Measurements from ENCODE around the gene USP2. TPM values are rescaled to one million over a fixed set of nuclear protein-coding genes. Genes with fewer than 3 reads are reported as not detected.

The USP2 gene
- total and polyA plus RNA-seq, 3 experiments from 2014 or later: 0.15 to 0.51 TPM; not detected in 1

GRCh38 chr11:119335655-119336543, 45.6 kb downstream of the USP2 start:
- H3K27me3 Mint-ChIP-seq: peaks cover 16% of the 10 kb centered on the region in 2 donors
- peaks cover 30 to 55% (median 48%) of the 10 kb centered on the region in 3 donors for H3K4me1 Mint-ChIP-seq
- no peaks in the 10 kb centered on the region for H3K36me3 ChIP-seq (ENCODE audit: insufficient read depth, low read length)
- no peaks in the 10 kb centered on the region for H3K9me3 Mint-ChIP-seq
- H3K27ac ChIP-seq (ENCODE audit: low read depth, low read length): no peak overlapping the region
- H3K4me3 Mint-ChIP-seq: peak overlapping the region; percentile 90 to 100 (median 98)
- H3K27me3 ChIP-seq (ENCODE audit: insufficient read depth, low read length, poor library complexity, severe bottlenecking): peaks cover 22% of the 10 kb centered on the region
- peak overlapping the region in 6 of 8 donors; percentile 16 to 99 (median 88) for H3K27ac Mint-ChIP-seq
- no peak for DNase-seq
- CTCF ChIA-PET: interaction anchor here (1.7 to 2.4 kb wide), 3 partner anchors 10 to 14 kb away, joined by 6 to 10 read pairs (median 6); no protein-coding TSS in a partner anchor
- peaks cover 0 to 20% (median 4%) of the 10 kb centered on the region in 3 donors for H3K36me3 Mint-ChIP-seq
- H3K4me1 ChIP-seq (ENCODE audit: insufficient read depth, low read length): peaks cover 14% of the 10 kb centered on the region
- no peak overlapping the region for H3K4me3 ChIP-seq (ENCODE audit: low read length)
- no peaks in the 10 kb centered on the region for H3K9me3 ChIP-seq (ENCODE audit: low read length)
- POLR2A ChIA-PET: interaction anchor here (0.9 kb wide), 1 partner anchor 14 kb away, joined by 3 read pairs; no protein-coding TSS in a partner anchor

GRCh38 chr11:119335091-119335654, 46.3 kb downstream of the USP2 start:
- Histone ChIP-seq H3K27me3 (ENCODE audit: insufficient read depth, low read length, poor library complexity, severe bottlenecking) (peaks cover 15% of the 10 kb centered on the region), H3K4me3 (ENCODE audit: low read length) (peak overlapping the region; percentile 88), H3K4me1 (ENCODE audit: insufficient read depth, low read length) (peaks cover 14% of the 10 kb centered on the region), H3K36me3 (ENCODE audit: insufficient read depth, low read length) (no peaks in the 10 kb centered on the region), H3K27ac (ENCODE audit: low read depth, low read length) (peak overlapping the region; percentile 79), H3K9me3 (ENCODE audit: low read length) (no peaks in the 10 kb centered on the region)
- peaks cover 28 to 53% (median 46%) of the 10 kb centered on the region in 3 donors for H3K4me1 Mint-ChIP-seq
- ChIA-PET POLR2A (interaction anchor here (0.9 kb wide), 1 partner anchor 14 kb away, joined by 3 read pairs; no protein-coding TSS in a partner anchor), CTCF (interaction anchor here (1.7 to 2.4 kb wide), 3 partner anchors 10 to 13 kb away, joined by 6 to 10 read pairs (median 6); no protein-coding TSS in a partner anchor)
- peaks cover 0 to 20% (median 4%) of the 10 kb centered on the region in 3 donors for H3K36me3 Mint-ChIP-seq
- peaks cover 14 to 18% of the 10 kb centered on the region in 2 donors for H3K27me3 Mint-ChIP-seq
- peak overlapping the region; percentile 90 to 99 (median 98) for H3K27ac Mint-ChIP-seq
- no peak for DNase-seq
- no peaks in the 10 kb centered on the region for H3K9me3 Mint-ChIP-seq
- peak overlapping the region; percentile 90 to 100 (median 98) for H3K4me3 Mint-ChIP-seq

GRCh38 chr11:119334174-119334930, 47.1 kb downstream of the USP2 start, which contains the start of gene RNF26:
RNF26 (plus strand) TSS chr11:119334527; CDS start chr11:119335123, 596 bp downstream.
- DNase-seq: peak; percentile 88 to 95 (median 93)
- Mint-ChIP-seq H3K36me3 (peaks cover 0 to 20% (median 4%) of the 10 kb centered on the region in 3 donors), H3K9me3 (no peaks in the 10 kb centered on the region), H3K27me3 (peaks cover 12 to 17% of the 10 kb centered on the region in 2 donors), H3K27ac (peak within 1 kb of the TSS; percentile 90 to 99 (median 98)), H3K4me1 (peaks cover 26 to 52% (median 45%) of the 10 kb centered on the region in 3 donors), H3K4me3 (peak within 1 kb of the TSS; percentile 90 to 100 (median 98))
- no peaks in the 10 kb centered on the region for H3K36me3 ChIP-seq (ENCODE audit: insufficient read depth, low read length)
- CTCF ChIA-PET: interaction anchor here (0.7 to 2.4 kb wide), 3 partner anchors 9 to 13 kb away, joined by 4 to 10 read pairs (median 6); no protein-coding TSS in a partner anchor
- H3K4me3 ChIP-seq (ENCODE audit: low read length): peak within 1 kb of the TSS; percentile 88
- POLR2A ChIA-PET: interaction anchor here (0.6 kb wide), 1 partner anchor 316 kb away, joined by 3 read pairs; the partner anchor contains the start of genes RPS25 and TRAPPC4
- H3K4me1 ChIP-seq (ENCODE audit: insufficient read depth, low read length): peaks cover 14% of the 10 kb centered on the region
- H3K27ac ChIP-seq (ENCODE audit: low read depth, low read length): peak within 1 kb of the TSS; percentile 79
- peaks cover 10% of the 10 kb centered on the region for H3K27me3 ChIP-seq (ENCODE audit: insufficient read depth, low read length, poor library complexity, severe bottlenecking)
- H3K9me3 ChIP-seq (ENCODE audit: low read length): no peaks in the 10 kb centered on the region

- Histone ChIP-seq H3K27ac (ENCODE audit: low read depth, low read length) (no peak overlapping the region), H3K36me3 (ENCODE audit: insufficient read depth, low read length) (no peaks in the 10 kb centered on the region), H3K4me1 (ENCODE audit: insufficient read depth, low read length) (peaks cover 10% of the 10 kb centered on the region), H3K9me3 (ENCODE audit: low read length) (no peaks in the 10 kb centered on the region), H3K4me3 (ENCODE audit: low read length) (no peak overlapping the region), H3K27me3 (ENCODE audit: insufficient read depth, low read length, poor library complexity, severe bottlenecking) (no peaks in the 10 kb centered on the region)
- Mint-ChIP-seq H3K9me3 (no peaks in the 10 kb centered on the region), H3K27me3 (peaks cover 6 to 8% of the 10 kb centered on the region in 2 donors), H3K4me1 (peaks cover 19 to 37% (median 34%) of the 10 kb centered on the region in 3 donors), H3K36me3 (peaks cover 0 to 19% (median 0%) of the 10 kb centered on the region in 3 donors), H3K27ac (peak overlapping the region in 3 of 8 donors; percentile 85 to 92 (median 88)), H3K4me3 (peak overlapping the region in 4 of 7 donors; percentile 65 to 99 (median 76))
- ChIA-PET POLR2A (no interaction called here), CTCF (interaction anchor here (1.6 to 2.6 kb wide), 2 partner anchors 9 to 12 kb away, joined by 3 to 15 read pairs; no protein-coding TSS in a partner anchor)
- no peak for DNase-seq
Measured at GRCh38 chr11:119332111-119332765, 49.3 kb downstream of the USP2 start.

- Histone ChIP-seq H3K4me1 (ENCODE audit: insufficient read depth, low read length) (peaks cover 6% of the 10 kb centered on the region), H3K4me3 (ENCODE audit: low read length) (no peak overlapping the region), H3K27ac (ENCODE audit: low read depth, low read length) (no peak overlapping the region), H3K36me3 (ENCODE audit: insufficient read depth, low read length) (no peaks in the 10 kb centered on the region), H3K27me3 (ENCODE audit: insufficient read depth, low read length, poor library complexity, severe bottlenecking) (no peaks in the 10 kb centered on the region), H3K9me3 (ENCODE audit: low read length) (no peaks in the 10 kb centered on the region)
- Mint-ChIP-seq H3K4me3 (peak overlapping the region in 1 of 7 donors; percentile 35), H3K27me3 (peaks cover 6 to 8% of the 10 kb centered on the region in 2 donors), H3K27ac (no peak overlapping the region), H3K9me3 (no peaks in the 10 kb centered on the region), H3K4me1 (peaks cover 15 to 22% (median 20%) of the 10 kb centered on the region in 3 donors), H3K36me3 (peaks cover 0 to 6% (median 0%) of the 10 kb centered on the region in 3 donors)
- no peak for DNase-seq
- ChIA-PET POLR2A (no interaction called here), CTCF (no interaction called here)
Measured at GRCh38 chr11:119330237-119330636, 51.3 kb downstream of the USP2 start.

- Histone ChIP-seq H3K36me3 (ENCODE audit: insufficient read depth, low read length) (no peaks in the 10 kb centered on the region), H3K27me3 (ENCODE audit: insufficient read depth, low read length, poor library complexity, severe bottlenecking) (no peaks in the 10 kb centered on the region), H3K27ac (ENCODE audit: low read depth, low read length) (no peak overlapping the region), H3K4me1 (ENCODE audit: insufficient read depth, low read length) (no peaks in the 10 kb centered on the region), H3K9me3 (ENCODE audit: low read length) (no peaks in the 10 kb centered on the region), H3K4me3 (ENCODE audit: low read length) (no peak overlapping the region)
- Mint-ChIP-seq H3K36me3 (peaks cover 0 to 1% (median 0%) of the 10 kb centered on the region in 3 donors), H3K27me3 (peaks cover 6 to 8% of the 10 kb centered on the region in 2 donors), H3K27ac (no peak overlapping the region), H3K4me1 (peaks cover 9 to 15% (median 12%) of the 10 kb centered on the region in 3 donors), H3K9me3 (no peaks in the 10 kb centered on the region), H3K4me3 (no peak overlapping the region)
- CTCF ChIA-PET: no interaction called here
- POLR2A ChIA-PET: interaction anchor here (0.7 kb wide), 1 partner anchor 47 kb away, joined by 6 read pairs; no protein-coding TSS in a partner anchor
- DNase-seq: no peak
Measured at GRCh38 chr11:119329320-119329719, 52.2 kb downstream of the USP2 start.
